GM23338 (cell line): ENCODE measurements around the gene IL1B. TPM values are rescaled to one million over a fixed set of nuclear protein-coding genes. Genes with fewer than 3 reads are reported as not detected.
A peak's percentile ranks its signal among the peaks of the same experiment; 100 is the strongest.

Source experiments
- ATAC-seq: fragments of 200-7000 bp; cut with Tn5 transposase; 3 replicates; pipeline ENCODE4 v1.9.1; 2020
- DNase-seq: peaks from one replicate; pipeline ENCODE4 v3.0.0-alpha.2; 2015; ENCODE audit warnings: low spot score
- H2AFZ ChIP-seq: fragments of 200-600 bp; sonication (generic); 2 replicates; pipeline ENCODE4 v1.8.0; 2016; ENCODE audit warnings: antibody characterized with exemption, mild to moderate bottlenecking, moderate library complexity
- H3F3A ChIP-seq: fragments of 200-600 bp; sonication (generic); replicated peaks from 2 replicates; pipeline ENCODE4 v1.8.0; 2017; ENCODE audit warnings: antibody characterized with exemption, mixed run types, low read depth
- H3K27ac ChIP-seq: fragments of 200-600 bp; sonication (generic); 2 replicates; pipeline ENCODE4 v1.6.1; 2016; ENCODE audit warnings: low read depth
- H3K27me3 ChIP-seq: fragments of 200-600 bp; sonication (generic); 2 replicates; pipeline ENCODE4 v1.8.0; 2016; ENCODE audit warnings: mild to moderate bottlenecking, mixed run types, moderate library complexity; ENCODE audit not compliant: insufficient read depth
- H3K36me3 ChIP-seq: fragments of 200-600 bp; sonication (generic); 2 replicates; pipeline ENCODE4 v1.8.0; 2016; ENCODE audit warnings: mild to moderate bottlenecking; ENCODE audit not compliant: insufficient read depth
- H3K4me1 ChIP-seq: fragments of 200-600 bp; sonication (generic); 2 replicates; pipeline ENCODE4 v1.8.0; 2016; ENCODE audit warnings: mild to moderate bottlenecking, moderate library complexity; ENCODE audit not compliant: insufficient read depth
- H3K4me2 ChIP-seq: fragments of 200-600 bp; sonication (generic); 2 replicates; pipeline ENCODE4 v1.7.1; 2017; ENCODE audit warnings: mixed run types
- H3K4me3 ChIP-seq: fragments of 200-600 bp; sonication (generic); 2 replicates; pipeline ENCODE4 v1.6.1; 2016; ENCODE audit warnings: mixed run types
- H3K79me2 ChIP-seq: fragments of 200-600 bp; sonication (generic); replicated peaks from 2 replicates; pipeline ENCODE4 v1.8.0; 2017; ENCODE audit warnings: mild to moderate bottlenecking; ENCODE audit not compliant: insufficient read depth
- H3K9me2 ChIP-seq: fragments of 200-600 bp; sonication (generic); 2 replicates; pipeline ENCODE4 v1.8.0; 2017; ENCODE audit not compliant: insufficient read depth
- H4K20me1 ChIP-seq: fragments of 200-600 bp; sonication (generic); replicated peaks from 2 replicates; pipeline ENCODE4 v1.8.0; 2017; ENCODE audit warnings: mild to moderate bottlenecking; ENCODE audit not compliant: insufficient read depth
- H3K27ac Mint-ChIP-seq: 2 replicates; pipeline ENCODE4 v1.8.0; 2020; ENCODE audit warnings: inconsistent platforms, mild to moderate bottlenecking, moderate library complexity, mixed read lengths
- H3K27me3 Mint-ChIP-seq: 3 replicates; pipeline ENCODE4 v1.8.0; 2022; ENCODE audit warnings: low read depth, mild to moderate bottlenecking, moderate library complexity, mixed read lengths, inconsistent platforms; ENCODE audit not compliant: insufficient read depth, poor library complexity
- H3K36me3 Mint-ChIP-seq: 3 replicates; pipeline ENCODE4 v1.8.0; 2021; ENCODE audit warnings: low read depth, mild to moderate bottlenecking, inconsistent platforms, moderate library complexity, mixed read lengths
- H3K4me1 Mint-ChIP-seq: 3 replicates; pipeline ENCODE4 v1.8.0; 2020; ENCODE audit warnings: mild to moderate bottlenecking, inconsistent platforms, mixed read lengths
- H3K4me3 Mint-ChIP-seq: 3 replicates; pipeline ENCODE4 v1.8.0; 2021; ENCODE audit warnings: moderate library complexity, mild to moderate bottlenecking, inconsistent platforms, mixed read lengths
- H3K9me3 Mint-ChIP-seq: 3 replicates; pipeline ENCODE4 v1.8.0; 2020; ENCODE audit warnings: moderate library complexity, mild to moderate bottlenecking, inconsistent platforms, mixed read lengths
- CREB1 ChIP-seq: fragments of 250-450 bp; sonication (Bioruptor Pico); IDR thresholded peaks from 2 replicates; pipeline ENCODE4 v1.5.0; 2020; ENCODE audit warnings: low read depth, mild to moderate bottlenecking, moderate library complexity
- JUNB ChIP-seq: IDR thresholded peaks from one replicate; pipeline ENCODE4 v1.6.1; 2016; ENCODE audit warnings: antibody characterized with exemption; ENCODE audit not compliant: unreplicated experiment
- NANOG ChIP-seq: IDR thresholded peaks from 2 replicates; pipeline ENCODE4 v1.6.1; 2016; ENCODE audit warnings: antibody characterized with exemption, borderline replicate concordance
- STAT1 ChIP-seq: IDR thresholded peaks from one replicate; pipeline ENCODE4 v1.6.1; 2016; ENCODE audit warnings: antibody characterized with exemption; ENCODE audit not compliant: unreplicated experiment
- ZNF114 ChIP-seq: fragments of 250-450 bp; sonication (Bioruptor Pico); IDR thresholded peaks from 2 replicates; pipeline ENCODE4 v1.5.0; 2020; ENCODE audit warnings: mild to moderate bottlenecking, moderate library complexity
- ZNF331 ChIP-seq: fragments of 250-450 bp; sonication (Bioruptor Pico); IDR thresholded peaks from 2 replicates; pipeline ENCODE4 v1.5.0; 2020; ENCODE audit warnings: low read depth, mild to moderate bottlenecking, moderate library complexity
- polyA plus RNA-seq: library from polyadenylated mRNA; unstranded; fragments of >200 nt; fragmentation: Nextera tagmentation; extraction: Ambion mirVana; gene quantifications from 2 replicates; pipeline ENCODE4 v1.2.1, GENCODE V29; 2016
- total RNA-seq: library from RNA; depleted of rRNA; stranded (reverse); fragments of >200 nt; shearing (Covaris generic); gene quantifications from 2 replicates; pipeline ENCODE4 v1.2.3, GENCODE V29; 2014
- TF ChIP-seq, protein P1 (sequence below): IDR thresholded peaks from 2 replicates; pipeline ENCODE4 v1.6.1; 2016; ENCODE audit warnings: antibody characterized with exemption
- TF ChIP-seq, protein P2 (sequence below), 2 experiments: fragments of 200-600 bp in 1 of 2; sonication (generic) in 1 of 2; conservative IDR thresholded peaks; 2 replicates each; pipeline versions ENCODE4 v1.5.1 to v1.6.1; 2016 to 2017; ENCODE audit warnings: antibody characterized with exemption in 2 of 2, low read depth in 2 of 2, mild to moderate bottlenecking in 2 of 2, moderate library complexity in 1 of 2
- TF ChIP-seq, protein P3 (sequence below): IDR thresholded peaks from one replicate; pipeline ENCODE4 v1.6.1; 2018; ENCODE audit warnings: antibody characterized with exemption; ENCODE audit not compliant: unreplicated experiment

The IL1B gene
- total and polyA plus RNA-seq, 2 experiments from 2014 or later: not detected

DNA sequence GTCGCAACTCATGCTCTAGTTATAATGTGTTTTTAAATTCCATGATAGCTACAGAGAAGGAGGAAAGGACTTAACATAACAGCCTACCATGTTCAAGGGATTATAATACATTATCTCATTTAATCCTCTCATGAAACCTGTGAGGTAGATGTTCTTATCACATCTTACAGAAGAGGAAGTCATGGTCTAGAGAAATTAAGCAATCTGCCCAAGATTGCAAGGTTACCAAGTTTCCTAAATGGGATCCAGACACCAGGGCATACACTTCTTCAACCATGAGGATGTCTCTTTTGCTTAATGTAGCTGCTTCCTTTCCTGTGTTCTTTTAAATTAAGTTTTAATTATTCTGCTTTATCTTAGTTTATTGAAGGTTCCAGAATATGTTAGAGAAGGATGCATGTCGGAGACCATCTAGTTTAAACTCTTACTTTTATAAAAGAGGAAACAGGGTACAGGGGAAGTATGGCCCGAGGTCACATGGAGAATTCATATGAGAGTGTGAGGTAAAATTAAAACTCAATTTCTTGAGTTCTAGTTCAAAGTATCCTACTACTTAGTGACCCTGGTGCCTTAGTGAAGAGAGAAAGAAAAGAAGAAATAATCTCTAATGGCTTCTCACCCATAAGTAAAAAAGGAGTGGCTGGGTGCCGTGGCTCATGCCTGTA lies 48.7 kb downstream of the IL1B start:
- Histone ChIP-seq H3K79me2 (no peaks in the 10 kb centered on the region), H2AFZ (no peak overlapping the region), H3K9me2 (peaks cover 18% of the 10 kb centered on the region), H3K4me1 (peaks cover 28% of the 10 kb centered on the region), H3K36me3 (no peaks in the 10 kb centered on the region), H3K4me3 (no peak overlapping the region), H3K27me3 (no peaks in the 10 kb centered on the region), H4K20me1 (no peaks in the 10 kb centered on the region), H3F3A (no peaks in the 10 kb centered on the region), H3K4me2 (no peak overlapping the region), H3K27ac (no peak overlapping the region)
- Mint-ChIP-seq H3K27me3 (peaks cover 2% of the 10 kb centered on the region), H3K9me3 (peaks cover 4% of the 10 kb centered on the region), H3K36me3 (peaks cover 5% of the 10 kb centered on the region; the same call in 1 of the 3 replicates), H3K4me3 (no peak overlapping the region), H3K27ac (no peak overlapping the region), H3K4me1 (peaks cover 36% of the 10 kb centered on the region)
- DNase-seq (no peak), ATAC-seq (no peak)
- TF ChIP-seq CREB1 (CRISPR knock-in tag): no peak
- TF ChIP-seq ZNF331 (CRISPR knock-in tag): no peak

DNA sequence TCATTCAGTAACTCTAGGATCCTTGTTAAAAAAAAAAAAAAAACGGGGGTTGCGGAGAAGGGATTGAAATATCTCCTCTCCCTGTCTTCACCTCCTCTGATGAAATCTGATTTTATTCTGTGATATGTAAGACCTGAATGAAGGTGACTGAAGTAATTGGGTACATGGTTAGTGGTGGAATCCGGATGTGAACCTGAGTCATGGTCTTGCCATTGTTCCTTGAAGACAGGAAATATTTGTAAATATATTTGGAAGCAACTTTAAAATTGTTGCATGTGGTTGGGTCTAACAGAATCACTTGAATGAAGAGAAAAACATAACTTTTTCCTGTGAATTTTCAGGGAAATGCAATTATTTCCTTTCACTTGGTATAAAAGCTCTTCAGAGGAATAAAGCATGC lies 49.3 kb downstream of the IL1B start:
- H3K4me3 ChIP-seq: no peak overlapping the region
- no peaks in the 10 kb centered on the region for H3K36me3 ChIP-seq
- no peaks in the 10 kb centered on the region for H4K20me1 ChIP-seq
- H3F3A ChIP-seq: no peaks in the 10 kb centered on the region
- ATAC-seq (no peak), DNase-seq (no peak)
- H3K4me2 ChIP-seq: no peak overlapping the region
- H3K27me3 ChIP-seq: no peaks in the 10 kb centered on the region
- peaks cover 18% of the 10 kb centered on the region for H3K9me2 ChIP-seq
- no peak overlapping the region for H3K27ac Mint-ChIP-seq
- peaks cover 4% of the 10 kb centered on the region for H3K9me3 Mint-ChIP-seq
- H3K4me3 Mint-ChIP-seq: no peak overlapping the region
- peaks cover 5% of the 10 kb centered on the region; the same call in 1 of the 3 replicates for H3K36me3 Mint-ChIP-seq
- no peak overlapping the region for H2AFZ ChIP-seq
- H3K4me1 Mint-ChIP-seq: peaks cover 35% of the 10 kb centered on the region
- no peaks in the 10 kb centered on the region for H3K79me2 ChIP-seq
- peaks cover 2% of the 10 kb centered on the region for H3K27me3 Mint-ChIP-seq
- no peak overlapping the region for H3K27ac ChIP-seq
- TF ChIP-seq JUNB (no peak), NANOG (no peak)
- H3K4me1 ChIP-seq: peaks cover 28% of the 10 kb centered on the region

DNA sequence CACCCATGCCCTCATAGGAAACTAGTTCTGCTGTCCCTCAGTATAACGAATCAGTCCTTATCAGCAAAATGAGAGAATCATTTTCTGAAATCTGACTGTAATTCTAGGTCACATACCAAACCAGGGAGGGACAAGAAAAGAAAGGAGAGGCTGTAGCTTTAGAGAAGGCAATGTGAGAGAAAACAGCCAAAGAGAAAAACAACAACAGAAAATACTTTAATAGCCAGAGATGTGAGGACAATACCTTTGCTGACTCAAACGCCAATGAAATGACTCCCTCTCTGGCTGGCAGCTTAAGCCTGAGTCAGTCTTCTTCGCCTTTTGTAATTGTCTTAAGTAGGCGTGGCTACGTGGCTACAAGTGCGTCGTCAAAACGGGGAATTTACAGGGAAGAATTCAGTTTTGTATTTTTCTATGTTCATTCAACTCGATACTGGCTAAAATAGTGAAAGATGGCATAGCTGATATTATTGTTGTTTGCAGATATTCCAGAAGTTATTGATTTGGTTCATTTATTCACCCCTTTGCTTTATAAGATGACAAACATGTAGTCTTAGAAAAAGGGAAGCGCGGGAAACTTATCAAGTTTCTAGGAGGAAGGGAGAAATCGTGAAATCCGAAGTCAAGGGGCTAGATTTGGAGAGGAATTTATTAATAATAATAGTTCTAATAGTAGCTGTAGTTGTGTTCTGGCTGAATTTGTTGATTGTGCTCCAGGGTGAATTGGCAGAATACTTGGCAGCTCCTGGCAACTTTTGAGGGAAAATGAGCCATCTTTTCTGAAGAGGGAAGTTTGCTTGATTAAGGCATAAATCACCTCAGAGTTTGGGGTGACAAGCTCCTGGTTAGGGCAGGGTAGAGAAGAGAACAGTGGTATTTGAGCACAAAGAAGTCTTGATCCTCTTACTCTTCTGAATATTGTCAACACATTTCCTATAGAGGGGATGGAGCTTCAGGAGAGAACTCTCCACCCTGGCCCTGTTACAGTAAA lies 52.1 kb downstream of the IL1B start, which contains the start of gene IL1A:
TSS of gene IL1A (minus strand) at position 295 of the 991 bp plus-strand sequence. CDS start 723 bp downstream, outside the sequence.
- Histone ChIP-seq H3K4me3 (peak within 1 kb of the TSS; percentile 16; the same call in 1 of the 2 replicates), H3K27me3 (no peaks in the 10 kb centered on the region), H2AFZ (peak within 1 kb of the TSS; percentile 43), H3K79me2 (no peaks in the 10 kb centered on the region), H3K36me3 (no peaks in the 10 kb centered on the region), H3F3A (no peaks in the 10 kb centered on the region), H3K4me1 (peaks cover 22% of the 10 kb centered on the region), H4K20me1 (no peaks in the 10 kb centered on the region), H3K27ac (no peak within 1 kb of the TSS), H3K9me2 (peaks cover 16% of the 10 kb centered on the region), H3K4me2 (peak within 1 kb of the TSS; percentile 35)
- H3K36me3 Mint-ChIP-seq: no peaks in the 10 kb centered on the region
- TF ChIP-seq, protein P1, sequence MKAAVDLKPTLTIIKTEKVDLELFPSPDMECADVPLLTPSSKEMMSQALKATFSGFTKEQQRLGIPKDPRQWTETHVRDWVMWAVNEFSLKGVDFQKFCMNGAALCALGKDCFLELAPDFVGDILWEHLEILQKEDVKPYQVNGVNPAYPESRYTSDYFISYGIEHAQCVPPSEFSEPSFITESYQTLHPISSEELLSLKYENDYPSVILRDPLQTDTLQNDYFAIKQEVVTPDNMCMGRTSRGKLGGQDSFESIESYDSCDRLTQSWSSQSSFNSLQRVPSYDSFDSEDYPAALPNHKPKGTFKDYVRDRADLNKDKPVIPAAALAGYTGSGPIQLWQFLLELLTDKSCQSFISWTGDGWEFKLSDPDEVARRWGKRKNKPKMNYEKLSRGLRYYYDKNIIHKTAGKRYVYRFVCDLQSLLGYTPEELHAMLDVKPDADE: no peak
- TF ChIP-seq, protein P2, sequence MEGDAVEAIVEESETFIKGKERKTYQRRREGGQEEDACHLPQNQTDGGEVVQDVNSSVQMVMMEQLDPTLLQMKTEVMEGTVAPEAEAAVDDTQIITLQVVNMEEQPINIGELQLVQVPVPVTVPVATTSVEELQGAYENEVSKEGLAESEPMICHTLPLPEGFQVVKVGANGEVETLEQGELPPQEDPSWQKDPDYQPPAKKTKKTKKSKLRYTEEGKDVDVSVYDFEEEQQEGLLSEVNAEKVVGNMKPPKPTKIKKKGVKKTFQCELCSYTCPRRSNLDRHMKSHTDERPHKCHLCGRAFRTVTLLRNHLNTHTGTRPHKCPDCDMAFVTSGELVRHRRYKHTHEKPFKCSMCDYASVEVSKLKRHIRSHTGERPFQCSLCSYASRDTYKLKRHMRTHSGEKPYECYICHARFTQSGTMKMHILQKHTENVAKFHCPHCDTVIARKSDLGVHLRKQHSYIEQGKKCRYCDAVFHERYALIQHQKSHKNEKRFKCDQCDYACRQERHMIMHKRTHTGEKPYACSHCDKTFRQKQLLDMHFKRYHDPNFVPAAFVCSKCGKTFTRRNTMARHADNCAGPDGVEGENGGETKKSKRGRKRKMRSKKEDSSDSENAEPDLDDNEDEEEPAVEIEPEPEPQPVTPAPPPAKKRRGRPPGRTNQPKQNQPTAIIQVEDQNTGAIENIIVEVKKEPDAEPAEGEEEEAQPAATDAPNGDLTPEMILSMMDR (conservative IDR thresholded peaks at IDR 0.05; ENCODE audit: low read depth in 2 of 2): no peak
- TF ChIP-seq STAT1 (no peak), ZNF331 (CRISPR knock-in tag) (no peak), ZNF114 (CRISPR knock-in tag) (no peak), CREB1 (CRISPR knock-in tag) (no peak)
- TF ChIP-seq, protein P3, sequence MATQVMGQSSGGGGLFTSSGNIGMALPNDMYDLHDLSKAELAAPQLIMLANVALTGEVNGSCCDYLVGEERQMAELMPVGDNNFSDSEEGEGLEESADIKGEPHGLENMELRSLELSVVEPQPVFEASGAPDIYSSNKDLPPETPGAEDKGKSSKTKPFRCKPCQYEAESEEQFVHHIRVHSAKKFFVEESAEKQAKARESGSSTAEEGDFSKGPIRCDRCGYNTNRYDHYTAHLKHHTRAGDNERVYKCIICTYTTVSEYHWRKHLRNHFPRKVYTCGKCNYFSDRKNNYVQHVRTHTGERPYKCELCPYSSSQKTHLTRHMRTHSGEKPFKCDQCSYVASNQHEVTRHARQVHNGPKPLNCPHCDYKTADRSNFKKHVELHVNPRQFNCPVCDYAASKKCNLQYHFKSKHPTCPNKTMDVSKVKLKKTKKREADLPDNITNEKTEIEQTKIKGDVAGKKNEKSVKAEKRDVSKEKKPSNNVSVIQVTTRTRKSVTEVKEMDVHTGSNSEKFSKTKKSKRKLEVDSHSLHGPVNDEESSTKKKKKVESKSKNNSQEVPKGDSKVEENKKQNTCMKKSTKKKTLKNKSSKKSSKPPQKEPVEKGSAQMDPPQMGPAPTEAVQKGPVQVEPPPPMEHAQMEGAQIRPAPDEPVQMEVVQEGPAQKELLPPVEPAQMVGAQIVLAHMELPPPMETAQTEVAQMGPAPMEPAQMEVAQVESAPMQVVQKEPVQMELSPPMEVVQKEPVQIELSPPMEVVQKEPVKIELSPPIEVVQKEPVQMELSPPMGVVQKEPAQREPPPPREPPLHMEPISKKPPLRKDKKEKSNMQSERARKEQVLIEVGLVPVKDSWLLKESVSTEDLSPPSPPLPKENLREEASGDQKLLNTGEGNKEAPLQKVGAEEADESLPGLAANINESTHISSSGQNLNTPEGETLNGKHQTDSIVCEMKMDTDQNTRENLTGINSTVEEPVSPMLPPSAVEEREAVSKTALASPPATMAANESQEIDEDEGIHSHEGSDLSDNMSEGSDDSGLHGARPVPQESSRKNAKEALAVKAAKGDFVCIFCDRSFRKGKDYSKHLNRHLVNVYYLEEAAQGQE: no peak
- H3K27me3 Mint-ChIP-seq: peaks cover 6% of the 10 kb centered on the region
- peak; percentile 87 for DNase-seq
- no peaks in the 10 kb centered on the region; the same call in 1 of the 3 replicates for H3K9me3 Mint-ChIP-seq
- no peak within 1 kb of the TSS; the same call in 1 of the 2 replicates for H3K27ac Mint-ChIP-seq
- peak; percentile 98 for ATAC-seq
- peak within 1 kb of the TSS; percentile 22 for H3K4me3 Mint-ChIP-seq
- H3K4me1 Mint-ChIP-seq: peaks cover 26% of the 10 kb centered on the region
